Right hindlimb (tissue), 1 donor: ENCODE measurements around the gene NIPAL4.

ENCODE experiments used
- DNase-seq: peaks from one replicate; pipeline ENCODE4 v3.0.0-alpha.2; 2018

NIPAL4 gene

DNA sequence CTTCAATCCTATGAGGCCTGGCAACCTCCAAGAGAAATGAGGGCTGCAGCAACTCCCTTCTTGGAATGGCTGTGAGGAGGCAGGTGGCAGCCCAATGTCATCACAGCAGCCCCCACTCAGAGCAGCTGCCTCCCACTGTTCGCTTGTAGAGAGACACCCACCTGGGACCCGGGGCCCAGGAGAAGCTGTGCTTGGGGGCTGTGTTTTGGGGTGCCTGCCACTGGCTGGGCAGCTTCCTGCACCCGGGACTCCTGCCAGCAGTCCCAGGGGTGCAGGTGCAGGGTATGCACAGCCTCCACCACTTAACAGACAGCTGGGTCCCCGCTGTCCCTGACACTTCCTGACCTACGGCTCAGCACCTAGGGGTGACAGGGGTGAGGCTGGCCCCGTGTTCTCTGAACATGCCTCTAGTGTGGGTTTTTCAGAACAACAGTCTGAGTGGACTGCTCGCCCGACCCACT is 26.2 kb downstream of the NIPAL4 start:
- DNase-seq: no peak

DNA sequence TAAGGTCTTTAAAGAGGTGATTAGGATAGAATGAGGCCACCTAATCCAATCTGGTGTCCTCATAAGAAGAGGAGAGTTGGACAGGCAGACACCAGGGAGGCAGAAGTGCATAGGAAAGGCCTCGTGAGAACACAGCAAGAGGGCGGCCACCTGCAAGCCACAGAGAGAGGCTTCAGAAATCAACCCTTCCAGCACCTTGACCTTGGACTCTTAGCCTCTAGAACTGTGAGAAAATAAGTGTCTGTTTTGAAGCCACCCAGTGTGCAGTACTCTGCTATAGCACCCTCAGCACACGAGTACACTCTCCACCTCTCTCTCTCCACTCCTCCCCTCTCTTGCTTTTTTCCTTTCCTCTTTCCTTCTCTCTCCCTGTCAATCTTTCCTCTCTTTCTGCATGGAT is 26.8 kb downstream of the NIPAL4 start:
- DNase-seq: no peak

DNA sequence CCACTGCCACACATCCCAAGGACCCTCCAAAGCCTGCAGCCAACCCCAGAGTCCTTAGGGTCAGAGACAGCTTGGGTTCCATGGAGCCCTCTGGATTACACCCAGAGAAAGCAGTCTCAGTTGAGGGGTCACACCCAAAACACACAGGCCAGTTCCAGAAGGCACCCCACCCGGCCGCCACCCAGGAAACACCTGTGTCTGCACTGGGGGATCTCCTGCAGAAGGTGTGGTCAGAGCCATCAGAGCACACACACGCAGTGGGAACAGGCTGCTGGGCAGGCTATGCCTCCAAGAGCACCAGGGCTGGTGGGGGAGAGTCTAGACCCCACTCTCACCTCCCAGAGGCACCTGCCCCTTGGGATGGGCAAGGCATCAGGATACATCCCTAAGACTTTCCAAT is 27.3 kb downstream of the NIPAL4 start:
- no peak for DNase-seq

DNA sequence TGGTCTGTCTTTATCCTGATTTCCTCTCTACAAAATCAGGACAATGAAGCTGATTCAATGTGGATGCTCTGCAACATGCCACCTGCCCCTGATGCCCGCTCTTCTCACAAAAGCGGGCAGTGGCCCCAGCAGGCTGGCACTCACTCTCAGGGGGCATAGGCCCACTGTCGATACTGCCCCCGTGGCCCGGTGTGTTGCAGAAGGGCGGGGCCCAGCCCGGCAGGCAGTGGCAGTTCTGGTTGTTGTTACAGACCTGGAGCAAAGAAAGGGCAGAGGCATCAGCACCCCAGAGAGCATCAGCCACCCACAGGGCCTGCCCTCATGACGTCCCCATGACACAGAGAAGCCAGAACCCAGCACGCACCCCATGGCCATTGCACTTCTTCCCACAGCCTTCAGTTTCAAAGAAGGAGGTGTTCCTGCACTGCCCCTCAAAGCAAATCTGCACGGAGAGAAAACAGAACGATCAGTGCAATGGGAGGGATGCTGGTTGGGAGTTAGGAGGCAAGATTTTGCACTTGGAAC is 31.5 kb downstream of the NIPAL4 start:
- DNase-seq: no peak

DNA sequence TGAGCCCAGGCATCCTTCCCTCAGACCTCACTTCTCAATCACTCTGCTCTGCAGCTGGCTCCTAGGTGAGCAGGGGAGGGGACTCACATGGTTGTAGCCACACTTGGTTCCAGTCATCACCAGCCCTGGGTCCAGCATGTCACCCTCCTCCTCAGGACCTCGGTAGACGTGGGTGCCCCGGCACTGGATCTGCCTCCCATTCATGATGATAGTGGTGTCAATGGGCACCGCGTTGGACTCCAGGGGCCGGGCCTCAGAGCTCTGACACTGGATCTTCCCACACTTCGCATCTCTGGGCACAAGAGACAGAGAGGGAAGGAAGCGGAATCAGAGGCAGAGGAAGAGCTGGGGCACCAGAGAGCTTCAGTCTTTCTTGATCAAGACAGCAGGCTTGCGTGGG is 32.9 kb downstream of the NIPAL4 start:
- no peak for DNase-seq

DNA sequence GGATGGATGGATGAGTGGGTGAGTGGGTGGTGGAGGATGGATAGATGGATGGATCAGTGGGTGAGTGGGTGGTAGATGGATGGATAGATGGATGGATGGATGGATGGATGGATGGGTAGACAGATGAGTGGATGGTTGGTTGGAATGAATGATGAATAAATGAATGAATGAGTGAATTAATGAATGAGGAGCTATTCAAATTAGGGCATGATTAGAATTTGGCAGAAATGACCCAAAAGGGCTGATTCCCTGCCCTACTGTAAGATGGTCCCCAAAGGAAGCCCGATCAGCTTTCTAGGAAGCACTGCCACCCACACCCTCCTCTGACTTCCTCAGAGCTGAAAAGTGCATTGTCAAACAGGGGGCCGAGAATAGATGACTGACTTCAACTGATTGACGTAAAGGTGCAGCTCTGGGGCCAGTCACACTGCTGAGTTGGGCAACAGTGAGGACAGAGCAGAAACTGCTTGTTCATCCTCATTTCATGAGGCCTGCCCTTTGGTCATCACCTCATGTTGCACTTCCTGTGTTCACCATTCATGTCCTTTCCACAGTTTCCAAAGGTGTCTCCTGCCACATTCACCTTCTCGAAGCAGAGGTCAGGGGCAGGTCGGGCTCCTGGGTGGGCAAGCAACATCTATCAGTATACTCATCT is 34.3 kb downstream of the NIPAL4 start:
- no peak for DNase-seq

DNA sequence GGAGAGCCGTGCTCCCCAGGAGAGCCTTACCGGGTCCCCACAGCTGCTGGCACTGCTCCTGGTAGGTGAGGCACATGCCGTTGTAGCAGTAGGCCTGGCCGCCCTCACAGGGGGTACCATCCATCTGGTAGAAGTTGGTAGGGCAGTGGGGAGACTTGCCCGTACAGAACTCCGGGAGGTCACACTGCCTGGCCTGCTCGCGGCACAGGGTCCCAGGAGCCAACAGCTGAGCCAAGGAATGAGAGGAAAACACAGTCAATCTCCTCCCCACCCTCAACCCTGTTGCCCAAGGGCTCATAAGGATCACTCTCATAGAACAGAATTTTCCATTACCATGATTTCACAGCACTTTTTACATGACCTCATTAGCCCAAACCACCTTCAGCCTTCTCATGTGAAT is 36.9 kb downstream of the NIPAL4 start:
- DNase-seq: no peak

DNA sequence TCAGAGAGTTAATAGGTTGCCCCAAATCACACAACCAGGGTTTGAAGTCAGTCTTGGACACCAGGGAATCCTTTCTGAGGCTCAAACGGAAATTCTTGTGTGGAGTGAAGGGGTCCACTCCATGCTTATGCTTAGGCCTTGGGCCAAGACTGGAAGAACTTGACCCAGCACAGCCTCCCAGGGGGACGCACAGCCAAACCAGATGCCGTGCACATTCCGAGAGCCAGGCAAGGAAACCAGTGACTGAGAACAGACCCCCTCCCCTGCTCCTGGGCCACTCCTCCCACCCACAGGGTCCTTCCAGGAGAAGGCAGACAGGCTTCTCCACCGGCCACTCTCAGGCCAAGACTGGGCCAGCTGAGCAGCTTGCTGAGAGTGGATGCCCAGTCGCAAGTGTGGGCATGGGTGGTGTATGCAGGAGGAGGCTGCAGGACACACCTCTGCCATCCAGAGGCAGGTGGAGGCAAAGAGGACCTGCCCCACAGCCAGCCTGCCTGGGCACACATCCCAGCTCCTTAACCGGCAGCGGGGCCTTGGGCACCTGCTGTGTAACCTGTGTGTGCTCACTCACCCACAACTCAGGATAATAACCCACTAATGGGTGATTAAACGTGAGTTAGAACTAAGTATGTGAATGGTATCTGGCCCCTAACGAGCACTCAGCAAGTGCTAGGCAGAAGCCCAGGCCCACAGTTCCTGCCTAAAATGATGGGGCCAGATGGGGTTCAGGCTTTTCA is 38.0 kb downstream of the NIPAL4 start:
- no peak for DNase-seq

DNA sequence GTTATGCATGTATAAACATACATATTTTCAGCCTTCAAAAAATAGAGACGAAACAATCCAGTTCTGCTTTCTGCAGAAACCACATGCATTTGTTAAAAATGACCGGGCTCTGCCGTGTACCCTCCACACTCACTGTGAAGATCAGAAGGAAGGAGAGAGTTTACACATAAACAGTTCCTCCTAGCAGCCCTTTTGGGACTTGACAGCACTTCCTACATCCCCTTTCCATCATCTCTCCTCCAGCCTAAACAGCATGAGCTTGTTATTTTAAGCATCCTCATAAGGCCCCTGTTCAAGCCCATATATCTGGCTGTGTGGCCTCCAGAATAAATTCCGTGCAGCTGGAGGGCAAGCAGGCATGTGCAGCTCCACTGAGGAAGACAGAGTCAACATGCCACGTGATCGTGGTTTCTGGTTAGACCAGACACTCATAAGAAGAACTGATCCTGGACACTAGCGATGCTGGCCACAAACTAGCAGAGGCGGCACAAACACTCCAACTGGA is 42.2 kb downstream of the NIPAL4 start:
- DNase-seq: no peak

DNA sequence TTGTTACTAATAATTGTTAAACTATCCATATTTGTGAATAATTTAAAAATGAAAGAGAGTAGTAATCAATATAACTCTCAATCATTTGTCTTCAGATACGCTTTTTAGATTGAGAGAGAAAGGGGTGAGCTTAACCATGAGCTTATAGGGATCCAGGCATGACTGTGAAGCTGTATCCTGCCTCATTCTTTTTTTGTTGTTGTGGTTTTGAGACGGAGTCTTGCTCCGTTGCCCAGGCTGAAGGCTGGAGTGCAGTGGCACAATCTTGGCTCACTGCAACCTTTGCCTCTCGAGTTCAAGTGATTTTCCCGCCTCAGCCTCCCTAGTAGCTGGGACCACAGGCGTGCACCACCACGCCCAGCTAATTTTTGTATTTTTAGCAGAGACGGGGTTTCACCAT is 44.0 kb downstream of the NIPAL4 start:
- DNase-seq: no peak

DNA sequence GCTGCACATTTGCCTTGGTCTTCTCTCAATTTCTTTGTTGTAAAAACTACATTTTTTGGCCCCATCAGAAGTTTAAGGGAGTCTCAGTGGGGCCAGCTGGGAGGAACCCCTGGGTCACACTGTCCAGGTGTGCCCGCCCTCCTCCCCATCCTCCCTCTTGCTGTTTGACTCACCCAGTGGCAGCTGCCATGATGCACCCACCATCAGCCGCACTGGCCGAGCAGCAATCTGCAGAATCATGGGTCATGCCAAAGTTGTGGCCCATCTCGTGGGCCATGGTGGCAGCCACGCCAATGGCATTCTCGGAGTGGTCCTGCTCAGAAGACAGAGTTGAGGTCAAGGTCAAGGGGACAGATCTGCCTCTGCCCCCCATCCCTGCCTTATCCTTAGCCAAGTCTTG is 45.5 kb downstream of the NIPAL4 start:
- DNase-seq: no peak

DNA sequence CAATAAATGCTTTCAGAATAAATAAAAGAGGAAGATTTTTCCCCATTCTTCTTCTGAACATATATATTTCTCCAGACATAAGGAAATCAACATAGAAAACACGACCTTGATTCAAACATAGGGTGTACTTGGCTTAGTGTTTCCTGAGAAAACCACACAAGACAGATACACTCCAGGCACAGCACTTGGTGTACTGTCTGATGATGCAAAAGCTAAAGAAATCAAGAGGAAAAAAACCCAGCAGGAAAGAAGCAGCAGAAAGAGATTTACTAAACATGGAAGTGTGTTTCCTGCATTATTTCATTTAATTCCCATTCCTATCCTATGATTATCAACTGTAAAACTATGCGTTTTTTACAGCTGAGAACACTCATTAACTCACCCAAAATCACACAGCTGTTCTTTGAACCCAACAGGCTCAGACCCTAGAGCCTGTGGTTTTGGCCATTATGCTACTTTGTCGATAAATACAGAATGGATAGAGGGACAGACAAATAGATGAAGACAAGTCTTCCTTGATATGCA is 46.1 kb downstream of the NIPAL4 start:
- no peak for DNase-seq

DNA sequence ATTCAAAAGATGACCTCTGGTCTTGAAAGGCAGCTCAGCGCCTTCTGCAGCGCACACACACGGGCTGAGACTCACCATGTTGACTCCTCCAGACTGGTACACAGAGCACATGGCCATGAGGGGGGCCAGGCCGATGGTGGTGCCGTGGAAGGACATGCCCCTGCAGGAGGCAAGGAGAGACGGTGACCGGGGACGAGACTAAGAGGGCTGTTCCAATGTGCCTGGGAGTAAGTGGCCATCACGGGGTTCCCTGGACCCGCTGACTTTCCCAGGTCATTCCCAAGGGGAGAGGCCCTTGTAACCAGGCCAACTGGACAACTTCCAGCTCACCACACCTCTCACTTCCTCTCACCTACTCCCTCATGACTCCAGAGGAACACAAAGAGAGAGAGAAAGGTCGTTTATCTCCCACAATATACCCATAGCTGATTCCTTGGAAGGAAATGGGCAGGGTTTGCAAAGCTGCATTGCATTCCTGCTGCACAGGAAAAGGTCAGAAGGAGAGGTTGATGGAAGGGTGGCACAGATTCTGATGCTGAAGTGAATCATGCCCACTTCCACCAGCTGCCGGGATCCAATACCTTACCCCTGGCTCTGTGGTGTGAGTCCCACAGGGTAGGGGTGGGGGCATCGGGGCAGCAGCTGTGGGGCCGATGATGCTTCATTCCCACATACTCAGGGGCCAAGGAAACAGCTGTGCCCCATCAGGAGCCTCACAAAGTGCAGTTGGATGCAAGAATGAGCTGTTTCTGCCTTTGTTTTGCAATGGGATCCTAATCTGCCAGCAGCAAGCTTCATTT is 47.2 kb downstream of the NIPAL4 start:
- peak; percentile 63 for DNase-seq

DNA sequence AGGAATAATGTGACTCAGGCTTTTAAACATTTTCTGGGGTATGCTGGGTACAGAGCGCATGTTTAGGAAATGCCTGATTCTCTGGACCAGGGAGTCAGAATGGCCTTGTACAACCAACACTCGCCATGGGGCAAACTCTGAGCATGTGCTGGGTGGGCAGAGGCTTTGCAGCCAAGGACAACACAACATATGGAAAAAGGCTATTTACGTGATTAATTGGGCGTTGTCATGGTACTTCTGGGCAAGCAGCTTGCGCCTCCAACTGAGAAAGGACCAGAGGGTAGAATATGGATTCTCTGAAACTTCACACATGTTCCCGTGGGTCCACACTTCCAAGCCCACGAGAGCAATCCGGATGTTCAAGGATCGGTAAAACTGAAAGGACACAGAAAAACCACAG is 49.1 kb downstream of the NIPAL4 start:
- DNase-seq: no peak

DNA sequence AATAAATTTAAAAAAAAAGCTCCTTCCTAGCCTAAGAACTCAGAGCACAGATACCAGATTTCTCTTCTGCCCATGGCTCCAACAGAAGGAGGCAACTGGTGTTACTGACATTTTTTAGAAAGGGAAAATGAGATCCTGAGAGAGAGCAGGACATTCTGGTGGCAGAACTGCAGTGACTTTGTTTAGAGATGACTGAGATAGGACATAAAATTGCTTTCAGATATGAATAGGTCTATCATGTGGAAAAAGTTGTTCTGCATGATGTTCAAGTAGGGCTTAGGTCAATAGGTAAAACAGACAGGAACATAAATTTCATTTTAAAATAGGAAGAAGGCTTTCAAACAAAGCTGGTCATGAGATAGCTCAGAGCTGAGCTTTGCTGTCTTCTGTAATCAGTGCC is 49.6 kb downstream of the NIPAL4 start:
- no peak for DNase-seq

DNA sequence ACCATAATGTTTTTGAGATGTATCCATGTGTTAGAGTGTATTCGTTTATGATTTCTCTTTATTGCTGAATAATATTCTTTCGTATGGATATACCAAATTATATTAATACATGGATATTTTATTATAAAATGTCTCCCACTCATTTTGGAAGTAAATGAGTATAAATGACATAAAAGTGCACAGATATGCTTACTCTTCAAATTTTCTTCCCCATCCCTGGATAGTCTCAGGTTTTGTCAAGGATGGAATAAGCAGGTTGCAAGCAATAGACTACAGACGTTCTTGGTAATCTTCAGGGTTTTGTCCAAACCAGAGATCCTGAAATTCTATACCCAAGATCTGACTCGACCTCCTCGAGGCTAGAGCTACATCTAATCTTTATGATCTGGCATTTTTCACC is 50.7 kb downstream of the NIPAL4 start:
- no peak for DNase-seq

DNA sequence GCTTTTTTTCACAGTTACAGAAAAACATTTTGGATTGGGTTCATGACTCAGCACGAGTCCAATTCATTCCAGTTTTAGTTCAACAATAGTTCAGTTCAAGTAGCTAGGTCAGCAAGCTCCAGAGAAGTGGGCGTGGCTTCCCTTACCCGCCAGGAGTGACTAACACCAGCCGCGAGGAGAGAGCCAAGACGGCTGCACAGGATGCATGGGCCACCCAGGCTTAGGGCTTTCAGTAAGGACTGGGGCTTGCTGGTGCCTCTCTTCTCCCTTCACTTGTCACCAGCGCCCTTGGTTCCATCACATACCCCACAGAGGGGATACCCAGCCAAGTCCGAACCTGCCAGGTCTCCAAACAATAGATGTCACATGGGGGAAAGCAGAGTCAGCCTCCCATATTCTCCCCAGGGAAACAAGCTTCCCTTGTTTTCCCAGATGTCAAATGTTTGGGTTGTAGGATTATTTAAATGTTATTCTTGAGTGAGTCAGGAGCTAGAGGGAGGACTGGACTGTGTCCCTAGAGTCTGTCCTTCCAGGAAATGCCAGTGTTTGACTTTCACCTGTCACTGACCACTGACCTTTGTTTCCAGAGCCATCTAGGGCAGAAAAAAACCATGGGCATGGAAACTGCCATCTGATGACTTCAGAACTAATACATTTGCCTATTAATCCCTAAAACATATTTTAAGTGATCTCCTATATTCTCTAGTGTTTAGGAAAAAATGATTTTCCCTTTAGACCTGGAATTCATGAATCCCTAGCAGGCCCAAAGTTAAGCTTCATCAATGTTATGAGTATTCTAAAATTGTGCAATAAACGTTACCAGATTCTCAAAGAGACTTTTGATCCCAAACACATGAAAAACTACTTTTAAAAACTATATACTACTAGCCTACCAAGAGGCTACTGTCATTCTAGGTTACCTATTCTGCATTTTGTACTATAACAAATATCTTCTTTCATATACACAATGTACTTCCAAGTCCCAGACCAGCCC is 51.9 kb downstream of the NIPAL4 start:
- DNase-seq: peak; percentile 85

DNA sequence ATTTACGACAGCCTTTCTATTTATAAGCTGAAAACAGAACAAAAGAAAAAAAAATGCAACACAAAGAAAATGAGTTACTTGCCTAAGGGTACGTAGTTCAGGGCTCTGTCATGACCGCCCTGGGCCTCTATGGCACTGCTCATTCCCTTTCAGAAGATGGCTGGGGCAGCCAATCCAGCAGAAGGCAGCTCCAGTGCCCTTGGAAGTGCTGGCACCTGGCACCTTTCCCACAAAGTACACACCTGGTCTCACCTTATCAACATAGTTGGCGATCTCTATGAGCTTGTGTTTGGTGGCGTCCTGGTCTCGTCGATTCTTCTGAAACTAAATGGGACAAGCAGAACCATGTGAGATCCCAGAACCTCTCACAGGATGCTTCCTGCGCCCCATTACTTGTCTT is 53.2 kb downstream of the NIPAL4 start:
- no peak for DNase-seq

DNA sequence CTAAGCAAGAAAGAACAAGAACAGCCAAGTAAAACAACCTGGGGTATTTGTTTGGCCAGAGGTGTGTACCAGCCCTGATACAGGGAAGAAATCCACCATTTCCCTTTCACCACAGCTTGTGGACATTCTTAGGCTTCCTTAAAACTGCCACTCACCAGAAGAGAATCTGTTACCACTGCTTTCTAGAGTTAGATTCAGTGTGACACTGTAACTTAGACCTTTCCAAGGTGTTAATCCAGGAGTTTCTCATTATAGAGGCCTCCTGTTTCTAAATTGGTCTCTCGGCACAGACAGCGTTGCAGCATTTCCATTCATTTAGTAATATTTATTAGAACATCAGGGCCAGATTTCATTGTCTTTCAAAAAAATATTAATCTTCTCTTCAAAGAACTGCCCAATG is 55.0 kb downstream of the NIPAL4 start:
- no peak for DNase-seq

DNA sequence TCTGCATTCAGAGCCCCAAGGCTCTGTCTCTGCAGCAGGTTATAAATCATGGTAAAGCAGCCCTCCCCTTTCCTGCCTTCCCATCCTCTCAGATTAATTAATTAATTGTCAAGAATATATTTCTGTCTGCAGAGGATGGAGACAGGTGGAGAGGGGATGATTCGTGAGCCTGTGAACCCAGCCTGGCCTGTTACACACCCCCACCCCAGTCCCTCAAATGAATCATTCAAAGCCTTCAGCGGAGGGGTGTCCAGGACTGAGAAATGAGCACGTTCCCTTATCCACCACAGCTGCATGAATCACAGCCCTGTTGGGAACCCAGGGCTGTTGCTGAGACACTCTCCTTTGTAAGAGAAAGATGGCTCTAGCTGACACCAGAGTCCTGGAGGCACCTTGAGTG is 56.0 kb downstream of the NIPAL4 start:
- DNase-seq: no peak

DNA sequence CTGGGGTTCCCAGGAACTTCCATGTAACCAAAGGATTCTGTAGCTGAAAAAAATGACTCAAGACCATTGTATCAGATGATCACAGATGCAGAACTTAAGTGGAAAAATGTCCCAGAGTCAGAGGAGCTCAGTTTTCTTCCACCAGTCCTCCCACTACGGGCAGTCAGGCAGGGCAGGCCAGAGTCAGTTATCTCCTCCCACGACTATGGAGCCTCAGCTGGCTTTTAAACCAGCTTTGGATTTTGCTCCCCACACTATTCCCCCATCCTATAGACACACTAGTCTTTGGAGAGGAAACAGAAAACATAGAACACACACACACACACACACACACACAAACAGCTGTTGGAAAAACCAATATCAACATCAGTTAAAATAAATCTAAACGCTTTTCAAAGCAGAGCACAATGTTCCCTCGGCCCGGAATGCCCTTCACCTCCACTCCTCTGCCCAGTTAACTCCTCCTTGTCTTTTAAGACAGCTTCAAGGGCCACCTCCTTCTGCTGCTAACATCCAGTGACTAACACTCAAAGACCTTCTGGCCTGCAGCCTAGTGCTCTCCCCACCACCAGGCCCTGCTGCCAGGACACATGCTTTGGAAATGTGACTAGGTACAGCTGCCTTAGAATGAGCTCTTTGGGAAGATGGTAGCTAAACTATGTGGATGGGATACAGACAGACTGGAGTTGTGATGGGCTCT is 56.8 kb downstream of the NIPAL4 start:
- DNase-seq: peak; percentile 58
